ENCODE results near the gene JAKMIP2.

The JAKMIP2 gene

GRCh38 chr5:147796556-147797308 is 14.2 kb upstream of the JAKMIP2 start:
- DNase-seq (ENCODE audit: low read depth in 1 of 2, low spot score in 1 of 2) = no peak
- TF ChIP-seq GABPA (IDR thresholded peaks at IDR 0.05; ENCODE audit: low read depth) = no peak
- TF ChIP-seq REST (IDR thresholded peaks at IDR 0.05; ENCODE audit: insufficient replicate concordance, low read depth) = no peak
- TF ChIP-seq POLR2AphosphoS5 (IDR thresholded peaks at IDR 0.05; ENCODE audit: low read depth) = no peak
- TF ChIP-seq CTCF (IDR thresholded peaks at IDR 0.05; ENCODE audit: insufficient read depth, low read length) = no peak
- no peak for TF ChIP-seq SPI1 (IDR thresholded peaks at IDR 0.05; ENCODE audit: borderline replicate concordance, low read depth)
- Histone ChIP-seq H3K4me3 (replicated peaks; ENCODE audit: insufficient read depth, low read length) (no peak overlapping the region), H3K27ac (replicated peaks) (no peak overlapping the region), H3K27me3 (ENCODE audit: insufficient read depth, poor library complexity, severe bottlenecking) (no peaks in the 10 kb centered on the region)

- DNase-seq (ENCODE audit: low read depth in 1 of 2, low spot score in 1 of 2) = no peak
- Histone ChIP-seq H3K4me3 (replicated peaks; ENCODE audit: insufficient read depth, low read length) (no peak overlapping the region), H3K27ac (replicated peaks) (no peak overlapping the region), H3K27me3 (ENCODE audit: insufficient read depth, poor library complexity, severe bottlenecking) (no peaks in the 10 kb centered on the region)
- TF ChIP-seq POLR2AphosphoS5 (IDR thresholded peaks at IDR 0.05; ENCODE audit: low read depth) = no peak
Measured at GRCh38 chr5:147791181-147791580, 8.7 kb upstream of the JAKMIP2 start.

- DNase-seq (ENCODE audit: low read depth in 1 of 2, low spot score in 1 of 2) = no peak
- no peaks in the 10 kb centered on the region for H3K27me3 ChIP-seq (ENCODE audit: insufficient read depth, poor library complexity, severe bottlenecking)
Measured at GRCh38 chr5:147789820-147790219, 7.3 kb upstream of the JAKMIP2 start.

More at GRCh38 chr5:147789820-147790219, 7.3 kb upstream of the JAKMIP2 start:
- TF ChIP-seq POLR2AphosphoS5 (IDR thresholded peaks at IDR 0.05; ENCODE audit: low read depth) = no peak
- no peak for TF ChIP-seq SPI1 (IDR thresholded peaks at IDR 0.05; ENCODE audit: borderline replicate concordance, low read depth)
- no peak for TF ChIP-seq CTCF (IDR thresholded peaks at IDR 0.05; ENCODE audit: insufficient read depth, low read length)
- TF ChIP-seq REST (IDR thresholded peaks at IDR 0.05; ENCODE audit: insufficient replicate concordance, low read depth) = no peak
- TF ChIP-seq GABPA (IDR thresholded peaks at IDR 0.05; ENCODE audit: low read depth) = no peak
- no peak overlapping the region for H3K27ac ChIP-seq (replicated peaks)
- no peak overlapping the region for H3K4me3 ChIP-seq (replicated peaks; ENCODE audit: insufficient read depth, low read length)

Data from HL-60 (cell line).